Cardiac septum (tissue), 1 donor: ENCODE measurements around the gene CHD9NB. TPM values are rescaled to one million over a fixed set of nuclear protein-coding genes. Genes with fewer than 3 reads are reported as not detected.

ENCODE experiments used
- total RNA-seq: library from RNA; stranded (reverse); fragmentation: NEBNext Ultra II Directional; extraction: Animal tissue kit (Norgen Biotek cat#: 25700); gene quantifications from one replicate; pipeline ENCODE4 v1.2.1, GENCODE V29; 2021
- donor health status: DM: no; HTN: no; CAD: no.

Gene CHD9NB
- total RNA-seq, 1 donor from 2014 or later = 1.0 TPM

Other genes starting within 250 kb of the CHD9NB start
- gene CHD9, start 2.1 kb upstream of the CHD9NB start, total RNA-seq = 64.6 TPM